ENCODE results near the gene ENO3.

DNA sequence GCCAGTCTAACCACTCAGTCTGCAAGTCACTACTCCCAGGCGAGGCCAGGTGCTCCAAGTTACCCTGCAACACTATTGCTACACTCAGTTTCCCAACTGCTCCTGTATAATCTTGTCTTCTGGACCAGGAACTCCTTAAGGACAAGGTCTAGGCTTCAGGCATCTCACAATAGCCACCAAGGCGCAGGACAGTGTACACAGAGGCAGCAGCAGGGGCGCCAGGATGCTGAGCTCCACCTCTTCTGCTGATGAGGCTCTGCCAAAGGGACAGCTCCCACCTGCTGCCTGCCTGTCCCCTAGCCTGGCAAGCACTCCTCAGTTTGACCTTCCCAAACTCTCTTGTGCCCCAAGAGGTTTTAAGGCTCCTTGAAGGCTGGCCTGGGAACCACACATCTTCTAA lies 14.5 kb upstream of the ENO3 start:
- no peak for TF ChIP-seq POLR2A (IDR thresholded peaks at IDR 0.05)
- TF ChIP-seq, protein P1, sequence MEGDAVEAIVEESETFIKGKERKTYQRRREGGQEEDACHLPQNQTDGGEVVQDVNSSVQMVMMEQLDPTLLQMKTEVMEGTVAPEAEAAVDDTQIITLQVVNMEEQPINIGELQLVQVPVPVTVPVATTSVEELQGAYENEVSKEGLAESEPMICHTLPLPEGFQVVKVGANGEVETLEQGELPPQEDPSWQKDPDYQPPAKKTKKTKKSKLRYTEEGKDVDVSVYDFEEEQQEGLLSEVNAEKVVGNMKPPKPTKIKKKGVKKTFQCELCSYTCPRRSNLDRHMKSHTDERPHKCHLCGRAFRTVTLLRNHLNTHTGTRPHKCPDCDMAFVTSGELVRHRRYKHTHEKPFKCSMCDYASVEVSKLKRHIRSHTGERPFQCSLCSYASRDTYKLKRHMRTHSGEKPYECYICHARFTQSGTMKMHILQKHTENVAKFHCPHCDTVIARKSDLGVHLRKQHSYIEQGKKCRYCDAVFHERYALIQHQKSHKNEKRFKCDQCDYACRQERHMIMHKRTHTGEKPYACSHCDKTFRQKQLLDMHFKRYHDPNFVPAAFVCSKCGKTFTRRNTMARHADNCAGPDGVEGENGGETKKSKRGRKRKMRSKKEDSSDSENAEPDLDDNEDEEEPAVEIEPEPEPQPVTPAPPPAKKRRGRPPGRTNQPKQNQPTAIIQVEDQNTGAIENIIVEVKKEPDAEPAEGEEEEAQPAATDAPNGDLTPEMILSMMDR (IDR thresholded peaks at IDR 0.05) = no peak

Data from testis (tissue), 2 donors.